NCI-H69 (cell line): ENCODE data around the gene MSANTD1.

Experiments used
- DNase-seq: peaks from one replicate; lab custom pipeline; 2025; lab: John Stamatoyannopoulos, UW

MSANTD1 gene

GRCh38 chr4:3263876-3264193 lies 14.9 kb downstream of the MSANTD1 start:
- DNase-seq = no peak

- no peak for DNase-seq
Measured at GRCh38 chr4:3266076-3266475, 17.1 kb downstream of the MSANTD1 start.

GRCh38 chr4:3267576-3268394 lies 18.8 kb downstream of the MSANTD1 start:
- peak; percentile 57 for DNase-seq

- no peak for DNase-seq
Measured at GRCh38 chr4:3268395-3269104, 19.6 kb downstream of the MSANTD1 start.

DNA sequence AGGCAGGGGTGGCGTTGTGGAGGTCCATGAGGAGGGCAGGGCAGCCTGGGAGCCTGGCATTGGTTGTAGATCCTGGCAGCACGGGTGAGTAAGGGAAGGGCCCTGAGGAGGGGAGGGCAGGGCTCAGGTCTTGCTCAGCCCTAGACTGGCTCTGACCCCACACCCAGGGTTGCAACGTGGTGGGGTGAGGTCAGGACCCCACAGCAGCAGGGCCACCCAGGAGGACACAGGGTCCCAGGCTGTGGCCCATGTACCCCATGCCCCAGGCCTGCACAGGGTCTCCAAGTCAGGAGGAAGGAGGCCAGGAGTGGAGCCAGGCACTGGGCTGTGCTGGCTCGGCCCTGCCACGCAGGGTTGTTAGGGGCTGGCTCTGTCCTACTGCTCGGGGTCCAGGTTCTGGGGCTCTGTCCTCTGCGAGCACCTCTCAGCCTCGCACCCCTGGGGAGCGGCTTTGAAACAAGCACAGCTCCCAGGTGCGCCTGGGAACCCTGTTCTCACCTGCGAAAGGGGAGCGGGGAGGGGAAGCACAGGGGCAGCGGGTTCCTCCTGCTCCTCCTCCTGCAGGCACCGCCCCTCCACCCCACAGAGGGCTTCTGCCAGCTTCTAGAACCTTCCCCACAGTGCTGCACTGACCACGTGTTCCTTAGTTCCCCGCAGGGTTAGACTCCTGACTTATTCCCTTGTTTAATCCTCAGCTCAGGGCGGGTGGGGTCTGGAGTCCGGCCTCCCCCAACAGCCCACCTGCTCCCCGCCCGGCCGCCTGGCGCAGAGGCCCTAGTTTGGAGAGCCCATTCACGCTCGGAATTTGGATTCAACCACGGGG lies 20.4 kb downstream of the MSANTD1 start:
- no peak for DNase-seq

DNA sequence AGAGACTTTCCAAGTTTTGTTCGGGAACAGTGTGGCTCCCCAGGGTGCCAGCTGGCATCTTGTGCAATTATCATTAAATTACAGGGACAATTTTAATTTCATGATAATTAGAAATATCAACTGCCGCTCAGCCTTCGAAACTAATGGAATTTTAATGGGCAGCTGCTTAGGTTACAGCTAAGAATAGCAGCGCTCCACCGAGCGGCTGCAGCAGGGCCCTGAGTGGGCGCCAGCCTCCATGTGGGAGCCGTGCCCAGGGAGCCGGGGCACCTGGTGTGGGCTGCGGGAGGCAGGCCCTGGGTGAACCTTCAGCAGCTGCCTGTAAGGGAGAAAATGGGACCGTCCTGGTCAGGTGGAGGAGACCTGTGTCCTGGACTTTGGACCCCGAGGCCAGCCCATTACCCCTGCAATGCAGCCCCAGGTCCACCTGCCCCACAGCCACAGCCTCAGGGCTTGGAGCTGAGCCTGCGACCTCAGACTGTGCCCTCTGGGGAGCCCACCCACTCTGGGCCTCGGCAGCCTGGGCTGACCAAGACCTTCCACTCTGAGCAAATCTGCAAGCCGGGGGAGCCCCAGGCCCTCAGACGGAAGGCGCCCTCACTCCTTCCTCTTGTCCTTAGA lies 21.1 kb downstream of the MSANTD1 start:
- DNase-seq = peak; percentile 29

DNA sequence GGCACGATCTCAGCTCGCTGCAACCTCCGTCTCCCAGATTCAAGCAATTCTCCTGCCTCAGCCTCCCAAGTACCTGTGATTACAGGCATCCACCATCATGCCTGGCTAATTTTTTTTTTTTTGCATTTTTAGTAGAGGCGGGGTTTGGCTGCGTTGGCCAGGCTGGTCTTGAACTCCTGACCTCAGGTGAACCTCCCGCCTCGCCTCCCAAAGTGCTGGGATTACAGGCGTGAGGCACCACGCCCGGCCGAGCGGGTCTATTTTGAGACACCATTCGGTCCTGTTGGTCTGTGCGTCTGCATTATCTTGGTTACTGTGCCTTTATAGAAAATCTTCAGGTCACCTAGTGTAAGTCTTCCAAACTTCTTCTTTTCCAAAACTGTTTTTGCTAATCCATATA lies 22.2 kb downstream of the MSANTD1 start:
- no peak for DNase-seq

- DNase-seq = peak; percentile 8
Measured at GRCh38 chr4:3276986-3277385, 28.0 kb downstream of the MSANTD1 start.

- no peak for DNase-seq
Measured at GRCh38 chr4:3280466-3280865, 31.5 kb downstream of the MSANTD1 start.

DNA sequence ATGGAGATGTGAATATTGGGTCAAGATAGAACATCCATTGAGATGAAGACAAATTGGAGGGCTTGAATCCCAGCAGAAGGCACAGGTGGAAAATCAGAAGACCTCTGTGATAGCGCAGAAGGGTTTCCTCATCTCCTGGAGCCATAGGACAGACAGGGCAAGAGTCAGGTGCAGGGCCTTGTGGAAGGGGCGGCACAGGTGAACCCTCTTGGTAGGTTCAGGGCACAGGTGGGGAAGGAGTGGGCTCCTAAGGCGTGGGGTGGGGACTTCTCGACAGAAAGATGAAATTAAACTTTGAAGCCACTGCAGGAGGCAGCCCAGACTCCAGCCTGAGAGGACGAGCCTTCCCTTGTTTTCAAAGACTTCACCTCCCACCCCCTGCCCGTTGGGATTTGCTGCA lies 34.5 kb downstream of the MSANTD1 start:
- DNase-seq = no peak

GRCh38 chr4:3283916-3284315 lies 35.0 kb downstream of the MSANTD1 start:
- no peak for DNase-seq

DNA sequence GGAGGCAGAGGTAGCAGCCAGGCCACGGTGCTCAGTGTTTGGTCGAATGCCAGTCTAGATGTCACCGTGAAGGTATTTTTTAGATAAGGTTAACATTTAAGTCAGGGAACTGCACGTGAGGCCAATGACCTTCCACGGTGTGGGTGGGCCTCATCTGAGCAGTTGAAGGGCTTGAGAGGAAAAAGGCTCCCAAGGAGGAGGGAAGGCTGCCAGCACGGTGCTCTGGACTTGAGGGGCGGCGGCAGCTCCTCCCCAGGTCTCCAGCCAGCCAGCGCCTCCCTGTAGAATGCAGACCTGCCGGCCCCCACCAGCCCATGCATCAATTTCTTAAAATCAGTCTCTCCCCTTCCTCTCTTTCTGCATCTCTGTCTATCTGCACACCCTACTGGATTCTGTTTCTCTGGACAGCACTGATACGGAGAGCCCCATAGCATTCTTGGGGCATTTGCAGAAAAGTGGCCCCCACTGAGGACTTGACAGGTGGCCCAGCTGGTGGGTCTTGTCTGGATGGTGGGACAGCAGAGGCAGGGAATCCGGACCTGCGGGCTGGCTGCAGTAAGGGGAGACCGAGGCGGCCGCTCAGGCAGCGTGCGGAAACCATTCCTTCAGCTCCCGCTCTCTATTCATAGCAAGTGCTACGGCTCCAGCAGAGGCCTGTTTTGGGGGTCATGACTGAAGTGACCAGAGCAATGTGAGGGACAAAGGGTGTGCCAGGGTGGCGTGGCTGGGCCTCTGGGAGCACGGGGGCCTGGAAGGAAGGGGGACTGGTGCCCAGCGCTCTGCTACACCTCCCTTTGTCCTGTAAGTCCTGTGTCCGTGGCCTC lies 36.0 kb downstream of the MSANTD1 start:
- DNase-seq = no peak

DNA sequence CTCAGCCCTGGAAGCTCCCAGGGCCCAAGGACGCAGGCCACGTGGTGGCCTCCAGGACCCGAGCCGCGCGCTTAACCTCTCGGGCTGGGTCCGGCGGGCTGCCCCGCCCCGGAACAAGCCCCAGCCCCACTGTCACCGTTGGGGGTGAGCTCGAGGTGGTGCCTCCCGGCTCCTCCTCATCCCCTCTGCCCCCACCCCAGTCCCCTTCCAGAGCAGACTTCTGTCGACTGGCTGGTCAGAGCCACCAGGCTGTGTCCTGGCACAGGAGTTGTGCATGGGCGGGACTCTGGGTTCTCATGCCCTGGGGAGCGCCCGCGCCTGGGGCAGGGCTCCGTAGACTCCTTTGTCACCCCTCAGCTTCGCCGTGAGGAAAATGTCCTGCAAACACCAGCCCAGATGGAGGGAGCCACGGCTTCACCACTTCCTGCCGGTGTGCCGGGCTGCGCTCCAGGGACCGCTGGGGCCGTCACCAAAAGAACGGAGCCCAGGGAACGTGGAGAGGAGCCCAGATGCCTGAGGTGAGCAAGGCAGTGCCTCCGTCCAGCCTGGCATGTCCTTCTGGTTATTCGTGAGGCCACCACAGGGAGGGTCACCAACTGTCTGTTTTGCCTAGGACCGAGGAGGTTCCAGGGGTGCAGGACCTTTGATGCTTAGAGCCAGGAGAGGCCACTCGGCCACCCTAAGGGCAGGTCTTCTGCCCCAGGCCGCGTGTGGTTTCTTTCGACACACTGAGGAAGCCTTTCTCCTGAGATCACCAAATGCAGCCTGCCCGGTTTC lies 36.8 kb downstream of the MSANTD1 start:
- DNase-seq = no peak

DNA sequence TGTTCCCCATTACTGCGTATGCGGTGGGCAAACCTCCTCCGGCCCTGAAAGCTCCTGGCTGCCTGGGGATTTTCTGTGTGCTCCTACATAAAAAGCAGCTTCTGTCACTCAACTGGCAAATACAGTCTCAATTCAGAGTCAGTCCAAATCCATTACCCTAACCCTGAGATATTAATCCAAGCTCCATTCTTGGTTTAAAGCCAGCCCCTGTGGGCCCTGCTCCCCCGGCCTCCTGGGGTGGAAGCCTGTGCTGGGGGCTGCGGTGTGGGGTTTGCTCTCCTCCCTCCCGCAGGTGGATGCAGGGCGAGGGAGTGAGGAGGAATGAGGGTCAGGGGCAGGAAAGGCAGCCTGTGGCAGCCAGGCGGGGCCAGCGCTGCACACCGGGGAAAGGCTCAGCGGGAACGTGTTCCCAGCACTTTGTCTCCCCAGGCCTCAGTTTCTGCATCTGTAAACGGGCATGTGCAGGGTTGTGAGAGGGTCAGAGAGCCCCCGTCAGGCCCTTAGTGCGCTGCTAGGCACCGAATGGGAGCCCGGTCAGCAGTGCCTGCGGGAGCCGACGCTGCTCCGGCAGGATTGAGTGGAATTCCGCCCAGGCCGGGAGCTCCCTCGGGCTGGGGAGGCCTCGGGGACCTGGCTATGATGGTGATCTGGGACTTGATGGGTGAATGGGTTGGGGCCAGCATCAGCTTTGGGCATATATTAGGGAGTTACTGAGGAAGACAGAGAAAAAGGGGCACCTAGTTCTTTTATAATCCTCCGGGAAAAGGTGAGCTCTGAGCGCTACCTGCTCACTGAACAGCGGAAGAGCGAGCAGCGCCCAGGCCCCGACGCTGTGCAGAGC lies 37.6 kb downstream of the MSANTD1 start:
- no peak for DNase-seq

DNA sequence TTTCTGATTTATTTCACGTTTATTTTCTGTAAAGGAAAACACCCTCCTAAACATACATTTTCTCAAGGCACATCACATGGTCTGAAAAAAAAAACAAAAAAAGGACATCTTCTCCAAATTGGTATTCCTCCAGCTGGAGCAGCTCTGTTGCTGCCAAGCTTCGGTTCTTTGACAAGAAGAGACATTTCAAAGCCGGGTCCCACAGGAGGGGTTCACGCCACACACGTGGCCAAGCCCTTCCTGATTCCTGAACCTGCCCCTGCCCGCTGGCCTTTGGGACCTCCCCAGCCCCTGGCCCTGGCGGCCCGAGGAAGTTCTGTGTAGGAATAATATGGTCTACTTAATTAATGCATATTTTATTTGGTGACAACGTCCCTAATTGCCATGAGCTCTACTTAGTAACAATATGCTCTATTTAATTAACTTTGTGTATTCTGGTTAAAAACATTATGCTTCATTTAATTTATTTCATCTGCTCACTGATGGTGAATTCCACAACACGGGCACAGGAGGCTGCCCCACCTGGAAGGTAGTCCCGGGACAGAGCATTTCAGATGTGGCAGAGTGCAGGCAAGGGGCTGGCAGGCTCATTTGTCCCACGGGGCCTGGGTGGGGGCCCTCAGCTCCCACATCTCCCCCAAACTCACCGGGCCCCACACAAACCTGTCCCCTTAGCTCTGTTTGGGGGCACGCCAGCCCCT lies 38.5 kb downstream of the MSANTD1 start:
- DNase-seq = no peak

DNA sequence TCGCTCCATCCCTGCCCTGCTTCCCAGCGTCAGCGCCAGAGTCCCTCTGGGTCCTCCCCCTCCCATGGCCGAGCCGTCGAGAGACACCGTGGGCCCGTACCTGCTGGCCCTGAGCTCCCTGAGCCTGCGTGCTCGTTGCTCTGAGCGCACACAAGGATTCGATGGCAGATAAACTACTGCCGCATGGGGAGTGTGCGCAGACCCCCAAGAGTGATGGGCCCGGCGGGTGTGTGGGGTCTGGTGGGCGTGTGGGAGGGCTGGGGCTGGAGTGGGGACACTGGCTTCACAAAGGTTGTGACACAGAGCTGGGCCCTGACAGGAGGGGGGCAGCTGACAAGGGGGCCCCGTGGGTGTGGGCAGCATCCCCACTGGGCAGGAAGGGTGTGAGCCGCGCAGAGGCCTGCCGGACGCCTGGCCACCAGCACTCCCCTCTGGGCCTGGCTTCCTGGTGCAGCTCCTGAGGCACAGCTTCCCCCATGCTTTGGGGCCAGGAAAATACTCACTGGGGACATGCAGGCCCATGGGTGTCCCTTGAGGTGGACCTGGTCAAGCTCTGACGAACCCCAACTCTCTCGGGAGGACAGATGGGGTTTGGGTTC lies 39.1 kb downstream of the MSANTD1 start:
- no peak for DNase-seq

DNA sequence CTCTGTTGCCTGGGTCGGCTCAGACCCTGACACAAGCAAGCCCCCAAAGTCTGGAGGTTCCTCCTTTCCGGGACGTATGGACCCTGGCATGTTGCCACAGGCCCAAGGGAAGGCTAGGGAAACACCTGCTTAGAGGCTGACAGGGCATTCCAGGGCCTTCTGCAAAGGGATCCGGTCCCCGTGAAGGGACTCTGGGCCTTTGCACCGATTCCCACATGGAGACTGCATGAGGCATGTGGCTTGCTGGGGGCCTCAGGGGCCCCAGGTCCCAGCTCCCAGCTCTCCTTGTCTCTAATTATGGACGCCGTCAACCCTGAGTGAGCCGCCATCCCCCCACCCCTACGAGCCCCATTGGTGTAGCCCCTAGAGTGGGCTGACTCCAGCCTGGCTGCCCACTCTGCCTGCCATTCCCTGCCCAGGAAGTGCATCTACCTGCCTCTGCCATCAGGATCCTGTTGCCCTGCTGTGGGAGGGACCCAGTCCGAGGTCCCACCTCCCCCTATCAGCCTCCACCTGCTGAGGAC lies 39.7 kb downstream of the MSANTD1 start:
- DNase-seq = no peak

GRCh38 chr4:3290476-3290875 lies 41.5 kb downstream of the MSANTD1 start:
- DNase-seq = no peak
